SHP77 (cell line): ENCODE measurements around the gene JCAD.
"Not testable (repeated sequence)": the region's sequence is repeated elsewhere in the genome, so short reads cannot be mapped to it uniquely, and the experiment has no call there.

Source experiments
- DNase-seq, 2 experiments: peaks; one replicate each; lab custom pipeline; 2025; lab: John Stamatoyannopoulos, UW

JCAD gene

GRCh38 chr10:30026578-30026977 is 32.8 kb downstream of the JCAD start:
- DNase-seq, result no peak

- DNase-seq, result no peak
These were observed 33.3 kb downstream of the JCAD start for GRCh38 chr10:30026080-30026479.

GRCh38 chr10:30025428-30025827 is 34.0 kb downstream of the JCAD start:
- not testable (repeated sequence) for DNase-seq

- DNase-seq, result no peak
These were observed 36.8 kb downstream of the JCAD start for GRCh38 chr10:30022590-30022989.

GRCh38 chr10:30019468-30019867 is 39.9 kb downstream of the JCAD start:
- DNase-seq, result no peak

- DNase-seq, result no peak
These were observed 40.9 kb downstream of the JCAD start for GRCh38 chr10:30018496-30018895.

- DNase-seq, result no peak
These were observed 41.4 kb downstream of the JCAD start for GRCh38 chr10:30017966-30018365.

- no peak for DNase-seq
These were observed 41.8 kb downstream of the JCAD start for GRCh38 chr10:30017556-30017955.

- DNase-seq, result no peak
These were observed 44.9 kb downstream of the JCAD start for GRCh38 chr10:30014511-30014910.

GRCh38 chr10:30013757-30014156 is 45.6 kb downstream of the JCAD start:
- DNase-seq, result no peak

GRCh38 chr10:30011956-30012647 is 47.3 kb downstream of the JCAD start:
- no peak for DNase-seq

GRCh38 chr10:30011396-30011795 is 48.0 kb downstream of the JCAD start:
- DNase-seq, result no peak

GRCh38 chr10:30007406-30007805 is 52.0 kb downstream of the JCAD start:
- DNase-seq, result no peak

GRCh38 chr10:30006410-30006809 is 53.0 kb downstream of the JCAD start:
- no peak for DNase-seq

- not testable (repeated sequence) for DNase-seq
These were observed 54.3 kb downstream of the JCAD start for GRCh38 chr10:30005116-30005515.

GRCh38 chr10:30002426-30003266 is 56.7 kb downstream of the JCAD start:
- peak; percentile 57 to 75 for DNase-seq

GRCh38 chr10:30000802-30001571 is 58.4 kb downstream of the JCAD start:
- no peak for DNase-seq

GRCh38 chr10:29998142-29998808 is 61.1 kb downstream of the JCAD start:
- DNase-seq, result peak; percentile 63 to 64

- DNase-seq, result no peak
These were observed 64.6 kb downstream of the JCAD start for GRCh38 chr10:29994811-29995210.

GRCh38 chr10:29993319-29993915 is 66.0 kb downstream of the JCAD start:
- no peak for DNase-seq

- DNase-seq, result no peak
These were observed 66.5 kb downstream of the JCAD start for GRCh38 chr10:29992914-29993313.

GRCh38 chr10:29991382-29991781 is 68.0 kb downstream of the JCAD start:
- DNase-seq, result no peak
